ENCODE results near the gene SRSF9.
"Not testable (repeated sequence)": the region's sequence is repeated elsewhere in the genome, so short reads cannot be mapped to it uniquely, and the experiment has no call there.

Gene SRSF9

GRCh38 chr12:120481022-120481767, 11.6 kb upstream of the SRSF9 start:
- DNase-seq (ENCODE audit: low spot score): peak; percentile 28

- no peak for DNase-seq (ENCODE audit: low spot score)
Observed at GRCh38 chr12:120480211-120480610, 10.7 kb upstream of the SRSF9 start.

GRCh38 chr12:120479458-120479857, 9.9 kb upstream of the SRSF9 start:
- DNase-seq (ENCODE audit: low spot score): no peak

- no peak for DNase-seq (ENCODE audit: low spot score)
Observed at GRCh38 chr12:120475643-120476042, 6.1 kb upstream of the SRSF9 start.

GRCh38 chr12:120474616-120474960, 5.0 kb upstream of the SRSF9 start:
- peak; percentile 97 for DNase-seq (ENCODE audit: low spot score)

- peak; percentile 22 for DNase-seq (ENCODE audit: low spot score)
Observed at GRCh38 chr12:120473807-120474615, 4.5 kb upstream of the SRSF9 start.

- DNase-seq (ENCODE audit: low spot score): no peak
Observed at GRCh38 chr12:120472521-120472920, 3.0 kb upstream of the SRSF9 start.

- no peak for DNase-seq (ENCODE audit: low spot score)
Observed at GRCh38 chr12:120470150-120470784, 719 bp upstream of the SRSF9 start.

GRCh38 chr12:120468821-120469449, 613 bp downstream of the SRSF9 start:
- DNase-seq (ENCODE audit: low spot score): peak; percentile 26

- peak; percentile 66 for DNase-seq (ENCODE audit: low spot score)
Observed at GRCh38 chr12:120468325-120468820, 1.2 kb downstream of the SRSF9 start.

- DNase-seq (ENCODE audit: low spot score): no peak
Observed at GRCh38 chr12:120467439-120467838, 2.1 kb downstream of the SRSF9 start.

GRCh38 chr12:120466560-120467315, 2.8 kb downstream of the SRSF9 start:
- DNase-seq (ENCODE audit: low spot score): peak; percentile 51

- no peak for DNase-seq (ENCODE audit: low spot score)
Observed at GRCh38 chr12:120465756-120466155, 3.8 kb downstream of the SRSF9 start.

- no peak for DNase-seq (ENCODE audit: low spot score)
Observed at GRCh38 chr12:120463712-120464111, 5.8 kb downstream of the SRSF9 start.

GRCh38 chr12:120462099-120462640, 7.4 kb downstream of the SRSF9 start:
- no peak for DNase-seq (ENCODE audit: low spot score)

- DNase-seq (ENCODE audit: low spot score): no peak
Observed at GRCh38 chr12:120460157-120460556, 9.4 kb downstream of the SRSF9 start.

GRCh38 chr12:120457133-120457532, 12.4 kb downstream of the SRSF9 start:
- no peak for DNase-seq (ENCODE audit: low spot score)

- no peak for DNase-seq (ENCODE audit: low spot score)
Observed at GRCh38 chr12:120455302-120455701, 14.2 kb downstream of the SRSF9 start.

GRCh38 chr12:120453977-120454376, 15.6 kb downstream of the SRSF9 start:
- peak; percentile 45 for DNase-seq (ENCODE audit: low spot score)

GRCh38 chr12:120453060-120453750, 16.3 kb downstream of the SRSF9 start:
- no peak for DNase-seq (ENCODE audit: low spot score)

GRCh38 chr12:120452524-120452923, 17.0 kb downstream of the SRSF9 start:
- not testable (repeated sequence) for DNase-seq (ENCODE audit: low spot score)

All from kidney tubule cell (primary cell).